ENCODE results near the gene RGS9BP.
A peak's percentile ranks its signal among the peaks of the same experiment; 100 is the strongest.

DNA sequence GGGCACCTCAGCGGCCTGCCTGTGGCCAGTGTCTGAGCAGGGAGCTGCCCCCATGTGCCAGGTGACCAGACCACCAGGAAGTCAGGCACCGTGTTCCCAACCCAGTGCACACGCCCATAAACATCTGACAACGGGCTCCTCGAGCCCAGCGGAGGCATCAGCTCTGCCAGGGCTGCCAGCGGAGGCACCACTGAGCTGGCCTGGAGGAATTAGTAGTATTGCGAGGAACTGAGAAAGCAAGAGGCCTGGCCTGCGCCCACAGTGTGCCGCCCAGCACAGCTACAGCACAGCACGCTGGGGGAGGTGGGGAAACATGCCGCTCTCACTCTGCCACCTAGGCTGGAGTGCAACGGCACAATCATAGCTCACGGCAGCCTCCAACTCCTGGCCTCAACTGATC is 45.3 kb upstream of the RGS9BP start:
- TF ChIP-seq CTCF (conservative IDR thresholded peaks at IDR 0.05; ENCODE audit: low read depth in 2 of 2) (peak in 1 of 2 experiments; percentile 13; a peak in 1 of 4 replicates), STAT1 (IDR thresholded peaks at IDR 0.05; ENCODE audit: unreplicated experiment) (no peak), POLR2AphosphoS5 (IDR thresholded peaks at IDR 0.05; ENCODE audit: low read depth) (no peak), EZH2phosphoT487 (IDR thresholded peaks at IDR 0.05; ENCODE audit: unreplicated experiment) (no peak), REST (IDR thresholded peaks at IDR 0.05; ENCODE audit: unreplicated experiment) (no peak), ETS1 (IDR thresholded peaks at IDR 0.05) (no peak), EZH2 (IDR thresholded peaks at IDR 0.05; ENCODE audit: low read depth, unreplicated experiment) (no peak)
- TF ChIP-seq, protein P1, sequence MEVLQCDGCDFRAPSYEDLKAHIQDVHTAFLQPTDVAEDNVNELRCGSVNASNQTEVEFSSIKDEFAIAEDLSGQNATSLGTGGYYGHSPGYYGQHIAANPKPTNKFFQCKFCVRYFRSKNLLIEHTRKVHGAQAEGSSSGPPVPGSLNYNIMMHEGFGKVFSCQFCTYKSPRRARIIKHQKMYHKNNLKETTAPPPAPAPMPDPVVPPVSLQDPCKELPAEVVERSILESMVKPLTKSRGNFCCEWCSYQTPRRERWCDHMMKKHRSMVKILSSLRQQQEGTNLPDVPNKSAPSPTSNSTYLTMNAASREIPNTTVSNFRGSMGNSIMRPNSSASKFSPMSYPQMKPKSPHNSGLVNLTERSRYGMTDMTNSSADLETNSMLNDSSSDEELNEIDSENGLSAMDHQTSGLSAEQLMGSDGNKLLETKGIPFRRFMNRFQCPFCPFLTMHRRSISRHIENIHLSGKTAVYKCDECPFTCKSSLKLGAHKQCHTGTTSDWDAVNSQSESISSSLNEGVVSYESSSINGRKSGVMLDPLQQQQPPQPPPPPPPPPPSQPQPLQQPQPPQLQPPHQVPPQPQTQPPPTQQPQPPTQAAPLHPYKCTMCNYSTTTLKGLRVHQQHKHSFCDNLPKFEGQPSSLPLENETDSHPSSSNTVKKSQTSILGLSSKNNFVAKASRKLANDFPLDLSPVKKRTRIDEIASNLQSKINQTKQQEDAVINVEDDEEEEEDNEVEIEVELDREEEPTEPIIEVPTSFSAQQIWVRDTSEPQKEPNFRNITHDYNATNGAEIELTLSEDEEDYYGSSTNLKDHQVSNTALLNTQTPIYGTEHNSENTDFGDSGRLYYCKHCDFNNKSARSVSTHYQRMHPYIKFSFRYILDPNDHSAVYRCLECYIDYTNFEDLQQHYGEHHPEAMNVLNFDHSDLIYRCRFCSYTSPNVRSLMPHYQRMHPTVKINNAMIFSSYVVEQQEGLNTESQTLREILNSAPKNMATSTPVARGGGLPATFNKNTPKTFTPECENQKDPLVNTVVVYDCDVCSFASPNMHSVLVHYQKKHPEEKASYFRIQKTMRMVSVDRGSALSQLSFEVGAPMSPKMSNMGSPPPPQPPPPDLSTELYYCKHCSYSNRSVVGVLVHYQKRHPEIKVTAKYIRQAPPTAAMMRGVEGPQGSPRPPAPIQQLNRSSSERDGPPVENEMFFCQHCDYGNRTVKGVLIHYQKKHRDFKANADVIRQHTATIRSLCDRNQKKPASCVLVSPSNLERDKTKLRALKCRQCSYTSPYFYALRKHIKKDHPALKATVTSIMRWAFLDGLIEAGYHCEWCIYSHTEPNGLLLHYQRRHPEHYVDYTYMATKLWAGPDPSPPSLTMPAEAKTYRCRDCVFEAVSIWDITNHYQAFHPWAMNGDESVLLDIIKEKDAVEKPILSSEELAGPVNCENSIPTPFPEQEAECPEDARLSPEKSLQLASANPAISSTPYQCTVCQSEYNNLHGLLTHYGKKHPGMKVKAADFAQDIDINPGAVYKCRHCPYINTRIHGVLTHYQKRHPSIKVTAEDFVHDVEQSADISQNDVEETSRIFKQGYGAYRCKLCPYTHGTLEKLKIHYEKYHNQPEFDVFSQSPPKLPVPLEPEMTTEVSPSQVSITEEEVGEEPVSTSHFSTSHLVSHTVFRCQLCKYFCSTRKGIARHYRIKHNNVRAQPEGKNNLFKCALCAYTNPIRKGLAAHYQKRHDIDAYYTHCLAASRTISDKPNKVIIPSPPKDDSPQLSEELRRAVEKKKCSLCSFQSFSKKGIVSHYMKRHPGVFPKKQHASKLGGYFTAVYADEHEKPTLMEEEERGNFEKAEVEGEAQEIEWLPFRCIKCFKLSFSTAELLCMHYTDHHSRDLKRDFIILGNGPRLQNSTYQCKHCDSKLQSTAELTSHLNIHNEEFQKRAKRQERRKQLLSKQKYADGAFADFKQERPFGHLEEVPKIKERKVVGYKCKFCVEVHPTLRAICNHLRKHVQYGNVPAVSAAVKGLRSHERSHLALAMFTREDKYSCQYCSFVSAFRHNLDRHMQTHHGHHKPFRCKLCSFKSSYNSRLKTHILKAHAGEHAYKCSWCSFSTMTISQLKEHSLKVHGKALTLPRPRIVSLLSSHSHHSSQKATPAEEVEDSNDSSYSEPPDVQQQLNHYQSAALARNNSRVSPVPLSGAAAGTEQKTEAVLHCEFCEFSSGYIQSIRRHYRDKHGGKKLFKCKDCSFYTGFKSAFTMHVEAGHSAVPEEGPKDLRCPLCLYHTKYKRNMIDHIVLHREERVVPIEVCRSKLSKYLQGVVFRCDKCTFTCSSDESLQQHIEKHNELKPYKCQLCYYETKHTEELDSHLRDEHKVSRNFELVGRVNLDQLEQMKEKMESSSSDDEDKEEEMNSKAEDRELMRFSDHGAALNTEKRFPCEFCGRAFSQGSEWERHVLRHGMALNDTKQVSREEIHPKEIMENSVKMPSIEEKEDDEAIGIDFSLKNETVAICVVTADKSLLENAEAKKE (CRISPR knock-in tag; IDR thresholded peaks at IDR 0.05), result no peak
